Retinal pigment epithelial cell (primary cell): Measurements from ENCODE around the gene FZD10.

ENCODE experiments used
- DNase-seq: peaks from one replicate; pipeline ENCODE4 v3.0.0-alpha.2; 2010; ENCODE audit warnings: low read depth
- H3K4me3 ChIP-seq: 2 replicates; pipeline ENCODE4 v1.5.1; 2011; ENCODE audit warnings: mild to moderate bottlenecking, low read length, control low read depth, moderate library complexity
- CTCF ChIP-seq: conservative IDR thresholded peaks from 2 replicates; pipeline ENCODE4 v1.5.1; 2011; ENCODE audit warnings: low read depth, low read length, control low read depth, inconsistent platforms

The FZD10 gene

DNA sequence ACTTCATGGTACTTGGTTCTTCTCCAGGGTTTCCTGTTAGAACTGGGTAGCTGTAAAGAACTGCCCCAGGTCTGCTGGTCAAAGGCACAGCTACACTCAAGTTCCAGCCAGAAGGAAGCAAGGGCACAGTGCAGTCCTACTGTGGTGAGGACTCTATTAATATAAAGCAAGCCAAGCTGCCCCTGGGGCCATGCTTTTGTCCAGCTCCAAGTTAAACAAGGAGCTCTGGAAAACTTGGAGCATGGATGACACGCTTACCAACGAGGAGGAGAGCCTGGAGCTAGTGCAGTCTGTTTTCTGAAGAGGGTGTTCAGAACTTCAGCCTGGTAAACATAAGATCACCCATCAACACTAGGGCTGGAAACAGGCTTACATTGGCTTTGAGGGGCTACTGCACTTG is 4.0 kb downstream of the FZD10 start:
- H3K4me3 ChIP-seq, result no peak overlapping the region
- TF ChIP-seq CTCF, result no peak
- no peak for DNase-seq

DNA sequence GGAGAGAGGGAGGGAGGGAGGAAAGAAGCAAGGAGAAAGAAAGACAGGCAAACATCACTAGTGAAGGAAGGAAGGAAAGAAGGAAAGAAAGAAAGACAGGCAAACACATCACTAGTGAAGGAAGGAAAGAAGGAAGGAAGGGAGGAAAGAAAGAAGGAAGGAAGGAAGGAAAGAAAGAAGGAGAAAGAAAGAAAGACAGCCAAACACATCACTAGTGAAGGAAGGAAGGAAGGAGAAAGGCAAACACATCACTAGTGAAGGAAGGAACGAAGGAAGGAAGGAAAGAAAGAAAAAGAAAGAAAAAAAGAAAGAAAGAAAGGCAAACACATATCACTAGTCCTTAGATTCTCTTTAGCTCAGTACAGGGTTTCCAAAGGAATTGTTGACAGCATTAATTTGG is 5.3 kb downstream of the FZD10 start:
- DNase-seq, result no peak
- H3K4me3 ChIP-seq, result no peak overlapping the region
- TF ChIP-seq CTCF, result no peak

DNA sequence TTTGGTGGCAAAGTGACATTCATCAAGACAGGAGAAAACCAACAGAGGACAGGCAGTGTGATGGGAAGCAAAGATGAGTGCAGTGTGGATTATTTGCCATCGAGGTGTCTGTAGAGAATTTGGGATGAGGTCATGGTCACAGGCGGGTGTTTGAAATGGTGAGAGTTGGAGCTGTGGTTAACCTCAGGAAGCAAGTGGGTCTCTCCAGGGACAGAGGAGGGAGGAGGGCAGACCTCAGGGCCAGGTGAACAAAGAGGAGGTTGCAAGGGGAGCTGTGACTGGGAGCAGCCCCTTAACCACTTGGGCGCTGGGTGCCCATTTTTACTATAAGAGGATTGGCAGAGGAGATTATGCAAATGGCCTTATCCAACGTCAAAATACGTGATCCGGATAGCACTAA is 7.0 kb downstream of the FZD10 start:
- no peak for DNase-seq
- TF ChIP-seq CTCF, result no peak
- H3K4me3 ChIP-seq, result no peak overlapping the region

DNA sequence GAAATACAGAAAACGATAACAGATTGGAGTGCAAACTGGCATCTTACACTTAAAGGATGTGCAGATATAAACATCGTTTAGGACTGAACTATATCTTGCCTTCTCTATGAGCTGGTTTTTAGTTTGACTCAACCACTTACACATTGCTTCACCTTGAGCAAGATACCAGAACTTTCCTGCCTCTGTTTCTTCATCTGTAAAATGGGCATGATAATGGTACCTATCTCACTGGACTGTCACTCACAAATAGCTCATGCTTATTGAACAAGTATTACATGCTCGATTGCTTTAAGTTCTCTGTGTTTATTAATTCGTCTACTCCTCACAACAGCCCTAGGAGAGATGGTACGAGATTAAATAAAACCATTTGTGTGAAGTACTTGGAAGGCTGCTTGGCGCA is 7.7 kb downstream of the FZD10 start:
- DNase-seq, result no peak
- no peak for TF ChIP-seq CTCF
- H3K4me3 ChIP-seq, result no peak overlapping the region

DNA sequence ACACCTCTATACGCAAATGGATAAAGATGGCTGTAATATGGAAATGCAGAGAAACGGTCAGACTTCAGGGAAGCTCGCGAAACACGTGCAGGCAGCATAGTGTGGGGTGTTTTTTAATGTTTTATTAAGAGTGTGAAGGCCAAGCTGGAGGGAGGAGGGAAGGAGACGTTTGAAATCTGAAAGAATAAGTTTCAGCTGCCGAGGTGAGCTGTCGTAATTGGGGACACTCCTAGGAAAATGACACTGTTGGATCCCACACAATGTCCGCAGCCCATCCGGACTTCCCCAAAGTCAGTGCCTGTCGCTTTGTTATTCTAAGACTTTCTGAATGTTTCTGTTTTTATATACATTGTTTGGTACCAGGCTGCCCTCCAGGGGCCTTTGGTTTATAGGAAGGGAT is 8.3 kb downstream of the FZD10 start:
- H3K4me3 ChIP-seq, result no peak overlapping the region
- TF ChIP-seq CTCF, result no peak
- no peak for DNase-seq

- TF ChIP-seq CTCF, result no peak
- DNase-seq, result no peak
- no peak overlapping the region for H3K4me3 ChIP-seq
These were observed 15.5 kb downstream of the FZD10 start for GRCh38 chr12:130177635-130178242.

DNA sequence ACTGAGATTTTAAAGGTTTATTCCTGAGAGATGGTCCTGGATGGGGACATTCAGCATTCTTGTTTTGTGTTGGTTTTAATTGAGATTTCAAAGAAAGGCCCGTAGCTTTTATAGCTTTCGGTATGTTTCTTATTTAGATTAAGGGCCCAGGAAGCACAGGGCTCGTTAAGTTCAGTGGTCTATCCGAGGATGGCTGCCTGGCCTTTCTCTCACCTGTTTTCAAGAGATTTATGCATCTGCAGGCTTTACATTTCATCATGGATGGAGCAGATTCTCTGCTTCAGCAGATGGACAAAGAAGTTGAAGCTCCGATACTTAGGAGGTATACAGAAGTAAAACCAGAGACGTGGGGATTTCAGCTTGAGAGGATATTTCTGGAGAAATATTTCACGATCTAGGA is 16.0 kb downstream of the FZD10 start:
- H3K4me3 ChIP-seq, result no peak overlapping the region
- no peak for DNase-seq
- TF ChIP-seq CTCF, result no peak
